Measurements from ENCODE around the gene LCP2.

- TF ChIP-seq POLR2A (IDR thresholded peaks at IDR 0.05) (peak in 1 of 2 donors; percentile 8), CTCF (IDR thresholded peaks at IDR 0.05 in 4 of 5, conservative IDR thresholded peaks at IDR 0.05 in 1 of 5) (no peak)
These were observed 5.3 kb upstream of the LCP2 start for GRCh38 chr5:170302653-170303501.

Measured in gastrocnemius medialis (tissue), 4 donors.